ENCODE data around the gene OR10X1.

GRCh38 chr1:158564608-158565007, 15.1 kb downstream of the OR10X1 start:
- TF ChIP-seq CTCF (IDR thresholded peaks at IDR 0.05) (no peak), POLR2A (IDR thresholded peaks at IDR 0.05) (no peak), POLR2AphosphoS5 (IDR thresholded peaks at IDR 0.05) (no peak), EP300 (IDR thresholded peaks at IDR 0.05) (no peak)

All from gastroesophageal sphincter (tissue), 3 donors.